OCI-M2 (cell line): ENCODE data around the gene NPB.

Source experiments
- DNase-seq: peaks from one replicate; lab custom pipeline; 2025; ENCODE audit not compliant: unreplicated experiment; lab: John Stamatoyannopoulos, UW

NPB gene

DNA sequence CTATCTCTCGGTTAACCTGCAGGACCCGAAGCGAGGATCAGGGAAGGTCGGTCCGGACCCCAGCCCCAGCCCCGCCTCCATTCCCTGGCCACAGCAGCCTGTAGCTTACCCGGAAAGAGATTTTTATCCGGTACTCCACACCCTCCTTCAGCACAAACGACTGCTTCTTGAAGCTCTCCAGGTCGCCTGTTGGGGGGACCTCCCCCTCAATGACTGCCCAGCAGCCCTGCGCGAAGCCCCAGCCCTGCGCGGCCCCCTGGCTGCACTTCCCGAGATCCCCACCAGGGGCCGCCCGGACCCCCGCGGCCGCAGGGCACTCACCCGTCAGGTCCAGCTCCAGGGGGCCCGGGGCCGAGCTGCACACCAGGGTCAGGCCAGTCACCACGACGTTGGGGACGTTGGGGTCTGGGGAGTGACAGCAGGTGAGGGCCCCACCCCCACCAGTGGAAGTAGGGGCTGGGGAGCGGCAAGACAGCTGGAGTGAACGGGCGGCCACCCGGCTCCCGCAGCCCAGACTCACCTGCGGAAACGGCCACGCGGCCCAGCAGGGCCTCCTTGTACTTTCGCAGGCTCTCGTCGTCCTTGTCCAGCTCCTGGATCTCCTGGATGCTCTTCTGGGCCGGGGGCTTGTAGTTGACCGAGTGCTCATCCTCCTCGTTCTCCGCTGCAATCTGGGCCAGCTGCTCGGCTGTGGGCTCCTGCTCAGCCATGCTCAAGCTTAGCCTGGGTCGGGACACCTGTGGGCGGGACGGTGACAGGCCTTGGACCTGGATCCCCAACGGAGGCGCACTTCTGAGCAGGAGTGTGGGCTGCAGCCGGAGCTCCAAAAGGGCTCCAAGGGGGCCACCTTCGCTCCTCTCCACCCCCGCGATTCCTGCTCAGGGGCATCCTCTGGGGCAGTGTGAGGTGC is 32.6 kb upstream of the NPB start:
- no peak for DNase-seq

DNA sequence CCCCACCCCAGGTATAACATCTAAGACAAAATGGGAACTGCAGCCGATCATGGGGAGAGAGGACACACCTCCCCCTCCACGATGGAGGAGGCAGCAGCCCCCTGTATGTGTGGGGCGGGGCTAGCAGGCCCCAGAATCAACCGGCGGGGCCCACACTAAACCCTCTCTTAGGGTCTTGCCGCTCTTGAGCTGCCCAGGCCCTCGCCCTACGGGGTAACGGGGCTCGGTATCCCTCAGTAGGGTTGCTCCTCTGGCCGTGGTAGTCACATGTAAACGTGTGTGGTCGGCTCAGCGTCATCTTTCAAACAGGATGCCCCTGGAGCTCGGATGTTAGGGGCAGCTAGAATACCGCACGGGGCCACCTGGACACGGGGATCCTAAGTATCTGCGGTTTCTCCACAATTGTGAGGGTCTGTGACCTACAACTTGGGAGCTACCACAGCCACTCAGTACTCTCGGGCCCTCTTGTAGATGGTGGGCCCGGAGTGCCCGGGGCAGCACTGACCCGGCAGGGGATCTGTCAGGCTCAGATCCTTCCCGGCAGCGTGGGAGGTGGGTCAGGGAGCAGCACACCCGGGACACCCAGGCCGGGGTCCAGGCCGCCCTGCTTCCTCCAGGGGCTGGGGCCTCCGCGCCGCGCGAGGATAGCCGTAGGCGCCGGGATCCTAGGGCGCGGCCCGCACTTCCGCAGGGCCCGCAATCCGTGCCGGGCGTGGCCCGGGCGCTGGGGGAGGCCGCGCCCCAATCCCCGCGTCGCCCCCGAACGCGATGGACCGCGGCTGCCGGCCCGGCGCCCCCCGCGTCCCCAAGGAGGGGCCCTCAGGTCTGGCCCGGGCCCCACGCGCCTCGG is 31.7 kb upstream of the NPB start:
- no peak for DNase-seq

DNA sequence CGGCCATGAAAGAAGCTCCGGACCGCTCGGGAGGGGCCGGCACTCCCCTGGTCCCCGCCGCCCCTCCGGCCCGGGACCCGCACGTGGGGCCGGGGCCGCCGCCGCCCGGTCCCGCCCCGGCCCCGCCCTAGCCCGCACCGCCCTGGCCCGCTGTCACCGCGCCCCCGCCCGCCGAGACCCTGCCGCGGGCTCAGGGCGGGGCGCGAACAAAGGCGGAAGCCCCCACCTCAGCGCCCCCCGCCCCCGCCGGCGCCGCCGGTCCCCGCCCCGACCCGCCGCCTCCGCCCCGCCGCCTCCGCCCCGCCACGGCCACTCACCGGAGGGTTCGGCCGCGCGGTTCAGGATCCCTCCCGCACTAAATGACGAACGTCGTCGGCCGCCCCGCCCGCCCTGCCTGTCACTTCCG is 31.1 kb upstream of the NPB start, which contains the start of gene ARHGDIA:
Gene ARHGDIA, minus strand, starts transcription at position 357 of the 406 bp plus-strand sequence. CDS start 1,407 bp downstream, outside the sequence.
- no peak for DNase-seq

GRCh38 chr17:81871387-81872230 is 30.4 kb upstream of the NPB start:
- DNase-seq, result no peak

- DNase-seq, result no peak
Measured at GRCh38 chr17:81877569-81877968, 24.5 kb upstream of the NPB start.

DNA sequence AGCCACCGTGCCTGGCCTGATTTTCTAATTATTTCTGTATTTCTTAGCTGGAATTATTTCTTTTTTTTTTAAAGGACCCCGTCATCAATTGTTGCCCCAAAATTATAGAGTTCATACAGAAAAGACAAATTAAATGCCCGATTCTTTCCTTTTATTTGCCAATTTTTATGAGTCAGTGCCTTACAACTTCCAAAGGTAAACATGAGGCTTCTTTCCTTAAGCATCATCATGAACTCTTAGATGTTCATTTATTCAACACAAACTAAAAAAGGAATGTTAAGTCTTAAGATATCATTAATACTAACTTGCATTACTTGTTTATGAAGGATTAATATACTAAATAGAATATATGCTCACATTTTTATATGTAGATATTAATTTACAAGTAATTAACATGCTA is 23.7 kb upstream of the NPB start:
- DNase-seq, result no peak

DNA sequence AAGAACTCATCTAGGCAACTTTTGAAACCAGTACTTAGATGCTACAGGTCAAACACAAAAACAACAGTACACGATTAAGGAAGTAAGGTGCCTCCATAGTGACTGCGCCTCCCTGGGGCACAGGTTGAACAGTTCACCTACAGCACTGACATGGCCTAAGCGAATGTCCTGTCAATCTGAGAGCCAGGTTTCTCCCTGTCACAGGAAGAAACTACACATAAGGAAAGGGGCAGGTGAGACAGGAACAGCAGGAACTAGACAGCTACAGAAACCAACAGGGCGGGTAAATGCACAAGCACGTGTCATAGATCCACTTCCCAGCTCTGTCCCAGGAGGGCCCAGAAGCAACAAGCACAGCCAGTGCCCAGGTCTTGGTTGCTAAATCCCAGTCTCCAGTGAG is 22.9 kb upstream of the NPB start:
- no peak for DNase-seq

DNA sequence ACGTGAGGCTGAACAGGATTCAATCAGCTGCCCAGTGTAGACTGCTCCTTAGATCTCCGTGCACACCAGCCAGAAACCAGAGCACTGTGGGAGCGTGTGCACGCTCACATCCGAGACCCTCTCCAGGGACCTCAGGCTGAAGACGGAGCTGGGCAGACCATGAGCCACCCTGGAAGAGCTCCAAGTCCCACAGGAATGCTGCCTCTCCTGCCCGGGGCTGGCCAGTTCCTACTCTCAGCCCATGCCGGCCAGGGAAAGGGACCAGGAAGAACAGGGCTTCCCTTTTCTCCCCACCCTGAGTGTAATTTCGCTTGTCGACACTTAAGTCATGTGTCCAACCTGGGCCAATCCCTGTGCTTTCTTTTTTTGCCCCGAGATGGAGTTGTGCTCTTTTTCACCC is 17.5 kb upstream of the NPB start:
- DNase-seq, result no peak

GRCh38 chr17:81884968-81885367 is 17.1 kb upstream of the NPB start:
- no peak for DNase-seq

DNA sequence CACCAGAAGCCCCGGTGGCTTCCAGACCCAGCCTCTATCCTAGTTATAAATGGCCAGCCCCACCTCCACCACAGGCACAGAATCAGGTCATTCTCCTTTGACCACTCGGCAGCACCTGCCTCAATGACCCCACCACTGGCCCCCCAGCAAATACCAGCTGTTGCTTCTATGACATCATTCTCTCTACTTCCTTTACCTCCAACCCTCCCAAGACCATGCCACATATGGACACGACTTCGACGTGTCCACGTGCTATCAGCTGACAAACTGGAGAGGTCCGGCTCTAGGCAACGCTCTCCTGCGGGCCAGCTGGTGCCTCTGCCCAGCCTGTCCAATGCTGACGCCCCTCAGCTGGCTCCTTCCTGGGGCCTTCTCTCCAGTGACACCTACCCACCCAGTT is 16.6 kb upstream of the NPB start:
- DNase-seq, result no peak

DNA sequence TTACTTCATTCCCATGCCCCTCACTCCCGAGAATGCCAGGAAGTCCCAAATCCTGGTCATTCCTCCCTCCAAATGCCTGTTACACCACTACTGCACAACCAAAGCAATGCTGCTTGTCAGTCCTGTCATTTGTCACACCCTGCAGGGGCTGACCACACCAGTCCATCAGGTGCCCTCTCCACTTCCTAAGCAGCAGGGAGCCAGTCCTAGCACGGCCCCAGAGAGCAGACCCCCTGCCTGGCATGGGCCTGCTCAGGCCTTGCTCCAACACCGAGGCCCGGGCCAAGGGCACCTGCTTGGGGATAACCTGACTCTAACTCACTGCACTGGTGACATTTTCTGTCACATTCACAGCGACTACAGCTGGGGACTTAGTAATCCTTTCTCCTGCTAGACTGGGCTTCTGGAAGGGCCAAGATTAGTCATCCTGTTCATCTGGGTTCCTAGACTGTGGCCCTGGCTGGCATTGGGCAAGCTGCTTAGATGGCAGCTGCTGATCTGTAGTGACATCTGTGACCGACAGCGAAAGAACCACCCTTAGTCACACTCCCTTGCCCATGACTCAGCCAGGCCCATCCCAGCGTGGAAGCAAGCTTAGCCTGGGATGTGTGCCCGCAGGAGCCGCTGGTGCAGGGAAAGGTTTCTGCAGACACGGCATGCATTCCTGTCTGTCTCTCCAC is 16.0 kb upstream of the NPB start:
- no peak for DNase-seq

- DNase-seq, result no peak
Measured at GRCh38 chr17:81888105-81888987, 13.7 kb upstream of the NPB start.

DNA sequence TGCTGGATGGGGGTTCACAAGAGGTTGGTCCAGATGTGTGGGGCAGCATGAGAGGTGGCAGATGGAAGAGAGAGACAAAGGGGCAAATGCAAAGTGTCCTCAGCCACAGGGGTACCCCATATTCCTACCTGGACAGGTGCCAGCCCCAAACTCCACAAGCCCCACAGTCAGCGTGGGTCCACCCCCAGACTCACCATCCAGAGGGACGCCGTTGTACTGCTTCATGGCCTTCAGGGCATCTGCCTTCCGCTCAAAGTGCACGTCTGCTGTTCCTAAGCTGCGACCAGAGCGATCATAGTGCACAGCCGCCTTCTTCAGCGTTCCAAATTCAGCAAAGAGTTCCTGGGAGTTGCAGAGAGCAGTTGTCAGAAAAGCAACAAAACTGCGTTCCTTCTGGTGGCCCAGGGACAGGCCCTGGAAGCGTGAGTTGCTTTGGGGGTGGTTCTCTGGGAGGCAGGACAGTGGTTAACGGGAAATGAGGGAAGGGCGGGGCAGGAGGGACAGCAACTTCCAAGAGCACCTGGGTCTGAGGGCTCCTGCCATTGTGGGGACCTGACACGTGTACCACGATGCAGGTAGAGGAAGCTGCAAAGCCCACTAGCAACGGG is 12.9 kb upstream of the NPB start:
- DNase-seq, result no peak

DNA sequence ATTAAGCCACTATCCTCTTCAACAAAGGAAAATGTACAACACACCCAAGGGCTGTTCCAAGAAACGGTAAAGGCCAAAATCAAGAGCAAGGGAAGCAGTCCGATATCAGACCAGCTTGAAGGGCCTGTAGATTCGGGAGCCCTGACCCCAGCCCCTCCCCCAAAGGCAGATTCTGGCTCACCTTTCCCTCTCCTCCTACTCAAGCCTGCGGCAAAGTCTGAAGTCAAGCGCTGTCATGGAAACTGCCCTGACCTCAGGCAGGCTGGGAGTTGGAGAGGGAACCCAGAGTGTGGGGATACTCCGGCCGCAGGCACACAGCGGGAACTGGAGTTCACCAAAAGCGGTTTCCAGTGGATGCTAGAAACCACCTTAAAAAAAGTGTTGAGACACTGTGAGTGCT is 12.4 kb upstream of the NPB start:
- no peak for DNase-seq

DNA sequence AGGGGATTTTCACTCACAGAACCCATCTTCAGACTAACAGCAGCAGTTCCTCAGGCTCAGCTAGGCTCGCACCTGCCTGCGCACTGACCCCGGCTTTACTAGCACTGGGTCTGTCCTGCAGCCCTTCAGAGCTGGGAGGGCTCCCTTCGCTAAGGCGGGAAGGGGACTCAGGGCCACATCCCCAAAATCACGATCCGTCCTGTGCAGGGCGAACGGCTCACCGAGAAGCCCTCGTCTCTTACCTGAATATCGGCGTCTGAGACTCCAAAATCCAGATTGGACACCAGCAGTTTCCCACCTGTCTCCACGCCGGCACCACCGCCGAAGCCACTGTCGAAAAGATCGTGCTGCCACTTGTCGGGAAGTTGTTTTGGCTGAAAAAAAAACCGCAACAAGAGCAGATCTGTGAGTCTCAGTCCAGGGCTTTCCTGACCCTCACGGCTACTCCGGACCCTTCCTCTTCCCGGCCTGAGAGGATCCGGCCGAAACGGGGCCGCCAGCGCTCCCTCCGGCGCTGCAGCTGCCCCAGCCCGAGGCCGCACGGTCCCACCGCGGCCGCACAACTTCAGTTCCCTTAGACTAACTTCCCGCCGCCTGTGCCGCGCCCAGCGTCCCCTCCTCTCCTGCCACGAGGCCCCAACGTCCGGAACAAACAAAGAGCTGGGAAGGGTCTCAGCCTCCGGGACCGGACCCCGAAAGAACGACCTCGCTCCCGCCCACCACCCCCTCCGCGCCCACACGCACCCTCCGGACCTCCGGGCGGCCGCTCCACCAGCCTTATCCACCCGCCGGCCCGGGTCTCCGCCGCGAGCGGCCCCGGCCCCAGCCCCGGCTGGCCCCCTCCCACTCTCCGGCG is 11.4 kb upstream of the NPB start:
- DNase-seq, result no peak

DNA sequence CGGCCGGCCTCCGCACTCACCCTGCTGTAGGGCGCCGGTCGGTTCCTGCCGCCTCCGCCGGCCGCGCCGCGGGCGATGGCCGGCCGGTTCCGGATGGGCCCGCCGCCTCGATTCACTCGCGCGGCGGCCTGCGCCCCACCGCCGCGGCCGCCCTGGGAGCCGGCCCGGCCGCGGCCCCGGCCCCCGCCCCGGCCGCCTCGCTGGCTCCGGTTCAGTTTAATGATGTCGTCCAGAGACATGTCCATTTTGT is 10.8 kb upstream of the NPB start:
- DNase-seq, result no peak

- no peak for DNase-seq
Measured at GRCh38 chr17:81895400-81895799, 6.6 kb upstream of the NPB start.

DNA sequence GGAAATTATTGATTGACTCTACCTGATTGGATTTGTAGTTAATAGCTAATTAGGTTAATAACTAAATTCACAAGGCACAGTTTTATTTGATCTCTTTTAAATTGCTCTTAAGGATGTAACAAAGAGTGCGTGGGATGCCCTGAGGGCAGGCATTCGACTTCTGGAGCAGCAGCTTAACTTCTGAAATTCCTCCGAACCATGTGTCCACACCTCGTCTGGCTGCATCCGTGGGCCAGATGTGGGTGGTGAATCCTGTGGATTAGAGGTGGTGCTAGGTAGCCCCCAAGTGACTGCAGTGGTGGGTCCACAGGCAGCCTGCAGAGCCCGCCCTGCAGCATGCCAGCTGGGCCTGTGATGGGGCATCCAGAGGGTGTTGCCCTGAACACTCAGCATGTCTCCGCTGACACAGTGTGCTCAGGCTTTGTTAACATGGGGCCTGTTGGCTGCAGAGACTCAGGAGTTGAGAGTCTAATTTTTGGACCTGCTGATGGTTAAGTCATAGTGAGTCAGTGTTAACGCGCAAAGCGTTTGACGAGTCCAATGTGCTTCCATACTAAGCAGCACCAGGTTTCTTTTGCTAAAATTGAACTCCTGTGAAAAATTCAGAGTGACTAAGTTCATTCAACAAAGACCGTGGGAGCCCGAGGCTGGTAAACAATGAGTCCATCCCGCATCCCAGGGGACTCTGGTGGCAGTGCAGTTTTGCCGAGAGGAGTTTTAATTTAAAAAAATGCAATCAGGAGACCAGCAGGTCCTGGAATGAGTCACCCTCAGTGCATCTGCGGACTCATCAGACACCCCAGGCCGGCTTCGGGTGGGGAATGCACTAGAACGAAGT is 3.8 kb upstream of the NPB start:
- no peak for DNase-seq
